H1 (cell line): ENCODE measurements around the gene TRIM27. TPM values are rescaled to one million over a fixed set of nuclear protein-coding genes. Genes with fewer than 3 reads are reported as not detected.

Experiments used
- CHD1 ChIP-seq: IDR thresholded peaks from 2 replicates; pipeline ENCODE4 v1.6.1; 2012; ENCODE audit warnings: low read depth, low read length, improper control_type of control experiment
- CHD7 ChIP-seq: fragments of 300-600 bp; sonication (generic); IDR thresholded peaks from 2 replicates; pipeline ENCODE4 v1.7.1; 2012; ENCODE audit warnings: low read length, moderate library complexity, mild to moderate bottlenecking, inconsistent platforms; ENCODE audit not compliant: insufficient replicate concordance
- CREB1 ChIP-seq: IDR thresholded peaks from 2 replicates; pipeline ENCODE4 v1.6.1; 2012; ENCODE audit warnings: inconsistent platforms
- JUN ChIP-seq: IDR thresholded peaks from 2 replicates; pipeline ENCODE4 v1.6.1; 2011; ENCODE audit warnings: low read depth, mild to moderate bottlenecking, improper control_type of control experiment, low read length
- PHF8 ChIP-seq: fragments of 200-600 bp; sonication (generic); conservative IDR thresholded peaks from 2 replicates; pipeline ENCODE4 v1.7.1; 2012; ENCODE audit warnings: low read depth, mild to moderate bottlenecking, inconsistent platforms, low read length, moderate library complexity
- RBBP5 ChIP-seq: IDR thresholded peaks from 2 replicates; pipeline ENCODE4 v1.7.1; 2012; ENCODE audit warnings: low read depth, mild to moderate bottlenecking, inconsistent platforms, low read length, moderate library complexity, borderline replicate concordance
- RXRA ChIP-seq: IDR thresholded peaks from 2 replicates; pipeline ENCODE4 v1.6.1; 2011; ENCODE audit warnings: low read depth, mild to moderate bottlenecking, low read length, moderate library complexity; ENCODE audit not compliant: insufficient read depth
- TCF12 ChIP-seq: IDR thresholded peaks from 2 replicates; pipeline ENCODE4 v1.6.1; 2011; ENCODE audit warnings: low read depth, mild to moderate bottlenecking, low read length
- TEAD4 ChIP-seq: IDR thresholded peaks from 2 replicates; pipeline ENCODE4 v1.6.1; 2012; ENCODE audit warnings: low read depth, low read length, inconsistent platforms, mixed read lengths
- YY1 ChIP-seq: IDR thresholded peaks from 2 replicates; pipeline ENCODE4 v1.6.1; 2011; ENCODE audit warnings: low read depth, mild to moderate bottlenecking, low read length
- polyA plus RNA-seq, 7 experiments: library from polyadenylated mRNA; depleted of rRNA in 3 of 7; stranded (reverse) in 5 of 7; unstranded in 2 of 7; fragments of >200 nt in 5 of 7; fragments of 200-250 nt in 2 of 7; gene quantifications; 1 replicate in 5 of 7; 2 replicates in 1 of 7; 4 replicates in 1 of 7; pipeline versions ENCODE4 v1.2.1 to v1.2.3, GENCODE V29; 2011 to 2013; ENCODE audit warnings: missing spikeins in 2 of 7, mixed read lengths in 2 of 7
- total RNA-seq: library from RNA; stranded (reverse); fragmentation: NEBNext Ultra II Directional; extraction: Animal tissue kit (Norgen Biotek cat#: 25700); gene quantifications from 2 replicates; pipeline ENCODE4 v1.2.1, GENCODE V29; 2021

TRIM27 gene
- total and polyA plus RNA-seq, 2 of the 8 experiments (the other 6 are each of a cell fraction or from before 2014, with no cell fraction given): 76.4 to 85.9 TPM

- peak; percentile 26 for TF ChIP-seq CHD7
- 0 out of 2 replicates have a peak, but pooled peaks have one; percentile 60 for TF ChIP-seq TCF12
- TF ChIP-seq YY1: no peak
- no peak for TF ChIP-seq CHD1
- peak; percentile 69 for TF ChIP-seq TEAD4
- no peak for TF ChIP-seq JUN
- TF ChIP-seq CREB1: no peak
- no peak for TF ChIP-seq RXRA
- peak; percentile 42; the same call in 1 of the 2 replicates for TF ChIP-seq PHF8
- TF ChIP-seq RBBP5: peak; percentile 100
Measured at GRCh38 chr6:28863604-28864325, 60.0 kb downstream of the TRIM27 start (continued).
